NB4 (cell line): ENCODE measurements around the gene KRTAP5-2.
A peak's percentile ranks its signal among the peaks of the same experiment; 100 is the strongest.

ENCODE experiments used
- DNase-seq: peaks from one replicate; pipeline ENCODE4 v3.0.0; 2010; ENCODE audit warnings: low read depth
- H3K4me3 ChIP-seq: one replicate; pipeline ENCODE4 v1.5.1; 2011; ENCODE audit warnings: mild to moderate bottlenecking, low read depth, low read length, moderate library complexity
- MAX ChIP-seq: IDR thresholded peaks from 2 replicates; pipeline ENCODE4 v1.6.1; 2011; ENCODE audit warnings: low read depth, low read length
- MYC ChIP-seq: IDR thresholded peaks from 2 replicates; pipeline ENCODE4 v1.6.1; 2011; ENCODE audit warnings: low read depth, low read length
- POLR2A ChIP-seq: IDR thresholded peaks from 2 replicates; pipeline ENCODE4 v1.6.1; 2011; ENCODE audit warnings: mild to moderate bottlenecking; ENCODE audit not compliant: insufficient read length; ENCODE audit errors: extremely low read depth
- TF ChIP-seq, protein P1 (sequence below): IDR thresholded peaks from one replicate; pipeline ENCODE4 v1.5.1; 2012; ENCODE audit warnings: low read depth, low read length

KRTAP5-2 gene

DNA sequence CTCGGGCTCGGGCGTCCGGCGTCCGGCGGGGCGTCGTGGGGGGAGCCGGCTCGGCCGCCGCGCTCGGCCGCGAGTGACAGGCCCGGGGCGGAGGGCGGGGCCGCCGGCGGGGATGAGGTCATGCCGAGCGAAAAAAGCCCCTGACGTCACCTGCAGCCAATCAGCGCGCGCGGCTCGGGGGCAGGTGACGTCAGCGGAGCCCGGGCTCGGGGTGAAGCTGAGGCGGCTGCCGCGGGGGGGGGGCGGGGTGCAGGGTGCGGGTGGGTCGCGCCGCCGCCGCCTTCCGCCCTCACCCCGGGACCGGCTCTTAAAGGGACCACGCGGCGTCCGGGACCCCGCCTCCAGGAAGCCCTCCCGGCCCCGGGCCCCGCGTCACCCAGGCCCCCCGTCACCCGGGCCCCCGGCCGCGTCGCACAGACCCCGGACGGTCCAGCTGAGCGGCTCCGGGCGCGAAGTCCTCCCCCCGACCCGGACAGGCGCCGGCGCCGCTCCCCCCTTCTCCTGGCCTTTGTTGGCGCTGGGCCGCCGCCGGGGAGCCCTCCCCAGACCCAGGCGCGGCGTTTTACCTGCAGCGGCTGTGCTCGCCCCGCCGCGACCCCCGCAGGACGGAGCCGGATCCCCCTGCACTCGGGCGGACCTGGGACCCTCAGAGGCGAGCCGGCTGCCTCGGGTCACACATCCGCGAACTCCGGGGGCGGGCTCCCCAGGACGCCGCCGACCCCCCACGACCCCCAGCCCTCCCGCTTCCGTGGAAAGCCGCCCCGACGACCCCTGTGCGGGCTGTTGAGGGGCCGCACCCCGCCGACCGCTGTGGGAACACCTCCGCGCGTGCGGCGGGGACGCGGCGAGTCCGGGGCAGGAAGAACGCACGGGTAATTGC, 25.7 kb downstream of the KRTAP5-2 start, which contains the start of gene DUSP8:
DUSP8 (minus strand) TSS at position 75 of the 880 bp plus-strand sequence. CDS start 6,445 bp downstream, outside the sequence.
- H3K4me3 ChIP-seq, result no peak within 1 kb of the TSS
- TF ChIP-seq, protein P1, sequence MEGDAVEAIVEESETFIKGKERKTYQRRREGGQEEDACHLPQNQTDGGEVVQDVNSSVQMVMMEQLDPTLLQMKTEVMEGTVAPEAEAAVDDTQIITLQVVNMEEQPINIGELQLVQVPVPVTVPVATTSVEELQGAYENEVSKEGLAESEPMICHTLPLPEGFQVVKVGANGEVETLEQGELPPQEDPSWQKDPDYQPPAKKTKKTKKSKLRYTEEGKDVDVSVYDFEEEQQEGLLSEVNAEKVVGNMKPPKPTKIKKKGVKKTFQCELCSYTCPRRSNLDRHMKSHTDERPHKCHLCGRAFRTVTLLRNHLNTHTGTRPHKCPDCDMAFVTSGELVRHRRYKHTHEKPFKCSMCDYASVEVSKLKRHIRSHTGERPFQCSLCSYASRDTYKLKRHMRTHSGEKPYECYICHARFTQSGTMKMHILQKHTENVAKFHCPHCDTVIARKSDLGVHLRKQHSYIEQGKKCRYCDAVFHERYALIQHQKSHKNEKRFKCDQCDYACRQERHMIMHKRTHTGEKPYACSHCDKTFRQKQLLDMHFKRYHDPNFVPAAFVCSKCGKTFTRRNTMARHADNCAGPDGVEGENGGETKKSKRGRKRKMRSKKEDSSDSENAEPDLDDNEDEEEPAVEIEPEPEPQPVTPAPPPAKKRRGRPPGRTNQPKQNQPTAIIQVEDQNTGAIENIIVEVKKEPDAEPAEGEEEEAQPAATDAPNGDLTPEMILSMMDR, result no peak
- TF ChIP-seq MYC, result no peak
- no peak for TF ChIP-seq POLR2A
- no peak for TF ChIP-seq MAX
- DNase-seq, result no peak

DNA sequence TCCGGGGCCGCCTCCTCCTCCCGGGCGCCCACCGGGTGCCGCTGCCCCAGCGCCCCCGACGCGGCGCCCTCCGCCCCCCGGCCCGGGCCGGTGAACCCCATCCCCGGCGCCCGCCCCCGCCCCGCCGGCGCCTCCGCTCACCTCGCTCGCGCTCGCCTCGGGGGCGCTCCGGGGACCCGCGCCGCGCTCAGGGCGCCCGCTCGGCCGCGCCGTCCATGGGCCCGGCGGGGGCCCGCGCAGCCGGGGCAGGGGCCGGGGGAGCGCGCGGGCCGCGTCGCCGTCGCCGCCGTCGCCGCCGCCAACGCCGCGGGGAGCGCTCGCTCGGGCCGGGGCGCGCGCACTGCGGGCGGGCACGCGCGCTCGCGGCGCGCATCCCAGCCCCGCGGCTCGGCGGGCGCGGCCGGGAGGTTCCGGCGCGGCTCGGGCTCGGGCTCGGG, 26.3 kb downstream of the KRTAP5-2 start:
- H3K4me3 ChIP-seq, result no peak overlapping the region
- no peak for DNase-seq
- no peak for TF ChIP-seq MYC

DNA sequence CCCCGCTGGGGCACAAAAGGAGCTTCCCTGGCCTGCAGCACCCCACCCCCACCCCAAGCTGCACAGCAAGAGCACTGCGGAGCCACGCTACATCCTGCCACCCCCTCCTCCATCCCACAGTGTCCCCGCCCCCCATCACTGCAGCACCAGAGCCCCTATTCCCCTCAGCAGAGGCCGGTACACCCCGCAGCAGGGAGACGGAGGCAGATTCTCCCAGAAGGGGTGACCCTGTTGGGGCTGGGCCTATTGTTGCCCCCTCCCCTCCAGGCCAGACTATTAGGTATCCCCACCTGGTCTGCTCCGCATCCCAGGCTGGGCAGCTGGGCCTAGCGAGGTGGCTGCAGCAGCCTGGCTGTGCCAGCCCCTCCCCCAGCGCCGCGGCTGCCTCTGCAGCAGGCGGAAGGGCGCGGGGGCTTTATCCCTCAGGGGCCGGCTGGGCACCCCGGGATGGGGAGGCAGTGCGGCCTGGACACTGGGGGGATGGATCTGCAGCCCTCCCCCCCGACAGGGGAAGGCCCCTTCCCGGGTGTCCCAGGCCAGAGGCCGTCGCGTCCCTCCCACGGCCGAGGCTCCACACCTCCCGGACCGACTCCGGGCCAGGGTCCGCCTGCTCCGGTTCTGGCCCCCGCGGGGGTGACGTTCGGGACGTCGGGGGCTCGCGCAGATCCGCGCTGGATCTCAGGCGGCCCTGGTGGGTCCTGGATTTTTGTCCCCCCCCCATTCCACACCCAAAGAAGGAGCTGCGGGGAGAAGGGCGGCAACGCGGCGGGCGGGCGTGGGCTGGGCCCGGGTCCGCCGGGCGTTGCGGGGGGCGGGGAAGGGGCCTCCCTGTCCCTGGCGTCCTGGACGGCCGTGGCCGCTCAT, 27.0 kb downstream of the KRTAP5-2 start:
- DNase-seq, result peak; percentile 26
- TF ChIP-seq MYC, result no peak
- no peak overlapping the region for H3K4me3 ChIP-seq

DNA sequence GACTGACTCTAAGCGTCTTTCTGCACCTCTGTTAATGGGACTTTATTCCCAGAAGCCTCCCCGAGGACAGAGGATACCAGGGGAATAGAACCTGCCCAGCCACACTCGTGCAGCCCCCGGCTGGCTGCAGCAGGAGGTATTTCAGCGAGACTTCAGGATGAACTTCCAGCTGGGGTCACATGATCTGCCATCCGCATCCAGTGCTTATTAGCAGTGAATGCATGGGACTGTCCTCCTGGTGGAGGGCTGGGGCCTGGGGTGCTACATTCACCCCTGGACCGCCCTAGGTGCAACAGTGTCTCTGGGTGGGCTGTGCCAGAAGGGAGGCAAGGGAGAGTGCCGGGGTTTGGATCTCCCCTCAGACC, 27.6 kb downstream of the KRTAP5-2 start:
- no peak for DNase-seq
- no peak overlapping the region for H3K4me3 ChIP-seq
- no peak for TF ChIP-seq MYC
- TF ChIP-seq MAX, result no peak

DNA sequence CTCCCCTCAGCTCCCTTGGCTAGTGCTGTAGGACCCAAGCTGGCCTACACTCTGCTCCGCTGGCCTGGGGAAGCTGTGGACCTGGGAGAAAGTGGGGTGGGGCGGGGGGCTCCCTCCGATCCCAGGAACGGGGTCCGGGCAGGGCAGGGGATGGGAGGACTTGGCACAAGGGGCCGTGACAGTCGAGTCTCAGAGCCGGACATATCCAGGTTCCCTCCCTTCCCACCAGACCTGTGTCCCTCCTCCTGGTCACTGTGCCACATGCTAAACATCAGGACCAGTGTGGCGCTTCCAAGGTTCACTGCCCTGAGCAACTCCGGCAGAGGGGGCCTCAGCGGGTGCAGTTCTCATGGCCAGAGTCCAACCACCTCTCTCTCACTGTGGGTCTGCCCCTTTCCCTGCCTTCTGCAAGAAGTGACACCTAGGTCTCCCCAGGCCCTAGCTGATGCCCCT, 28.1 kb downstream of the KRTAP5-2 start:
- TF ChIP-seq MYC (no peak), POLR2A (no peak), MAX (no peak)
- TF ChIP-seq, protein P1, result no peak
- no peak overlapping the region for H3K4me3 ChIP-seq
- DNase-seq, result no peak

- TF ChIP-seq POLR2A (no peak), MYC (no peak), MAX (no peak)
- no peak overlapping the region for H3K4me3 ChIP-seq
- peak; percentile 2 for DNase-seq
Measured at GRCh38 chr11:1569251-1569780, 28.8 kb downstream of the KRTAP5-2 start.

DNA sequence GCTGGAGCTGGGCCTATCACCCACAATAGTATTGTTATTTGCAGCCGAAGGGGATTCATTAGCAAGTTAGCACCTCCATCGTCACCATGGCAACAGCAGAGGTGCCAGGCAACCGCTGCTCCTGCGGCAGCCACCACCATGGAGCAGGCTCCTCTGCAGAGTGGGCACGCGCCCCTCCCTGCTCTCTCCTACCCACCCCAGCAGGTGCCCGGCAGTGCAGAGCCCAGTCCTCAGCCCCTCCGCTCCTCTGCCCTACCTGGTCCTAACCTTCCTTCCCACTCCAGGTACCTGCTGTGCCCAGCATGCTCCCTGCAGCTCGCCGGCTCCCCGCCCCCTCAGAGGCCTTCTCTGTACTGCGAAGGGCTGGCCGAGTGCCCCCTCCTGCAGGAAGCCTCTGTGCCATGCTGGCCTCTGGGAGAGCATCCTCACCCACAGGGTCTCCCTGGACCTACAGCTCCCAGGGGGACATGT, 29.6 kb downstream of the KRTAP5-2 start:
- H3K4me3 ChIP-seq, result no peak overlapping the region
- DNase-seq, result peak; percentile 25
- TF ChIP-seq, protein P1, result no peak
- TF ChIP-seq POLR2A (no peak), MYC (no peak), MAX (no peak)
